CD4-positive, alpha-beta T cell treated with Interleukin-1 beta for 1 hour (primary cell): ENCODE data around the gene CDK5.
A peak's percentile ranks its signal among the peaks of the same experiment; 100 is the strongest.
"Not testable (repeated sequence)": the region's sequence is repeated elsewhere in the genome, so short reads cannot be mapped to it uniquely, and the experiment has no call there.

Source experiments
- DNase-seq, 2 donors: peaks; one replicate each; pipeline ENCODE4 v3.0.0-alpha.2; 2020 to 2022

The CDK5 gene

GRCh38 chr7:151013356-151013732 is 44.4 kb downstream of the CDK5 start:
- DNase-seq, result no peak

- DNase-seq, result peak in 1 of 2 donors; percentile 31
Observed at GRCh38 chr7:151012911-151013347, 44.8 kb downstream of the CDK5 start.

GRCh38 chr7:151012031-151012692 is 45.5 kb downstream of the CDK5 start:
- no peak for DNase-seq

- DNase-seq, result not testable (repeated sequence)
Observed at GRCh38 chr7:151011616-151012015, 46.1 kb downstream of the CDK5 start.

- DNase-seq, result peak in 1 of 2 donors; percentile 48
Observed at GRCh38 chr7:151011097-151011409, 46.6 kb downstream of the CDK5 start.

- peak; percentile 44 to 50 for DNase-seq
Observed at GRCh38 chr7:151010307-151011096, 47.2 kb downstream of the CDK5 start.

- no peak for DNase-seq
Observed at GRCh38 chr7:151010037-151010306, 47.7 kb downstream of the CDK5 start.

- no peak for DNase-seq
Observed at GRCh38 chr7:151009327-151010036, 48.2 kb downstream of the CDK5 start.

- DNase-seq, result peak; percentile 79 to 87
Observed at GRCh38 chr7:151008511-151009323, 49.0 kb downstream of the CDK5 start.

- peak; percentile 25 to 62 for DNase-seq
Observed at GRCh38 chr7:151008143-151008510, 49.6 kb downstream of the CDK5 start.

GRCh38 chr7:151007469-151007898 is 50.2 kb downstream of the CDK5 start:
- no peak for DNase-seq

- DNase-seq, result no peak
Observed at GRCh38 chr7:151006590-151007300, 51.0 kb downstream of the CDK5 start.

GRCh38 chr7:151005566-151005965 is 52.1 kb downstream of the CDK5 start:
- no peak for DNase-seq
